GM12872 (cell line): Measurements from ENCODE around the gene WBP1L.

Source experiments
- CTCF ChIP-seq: IDR thresholded peaks from 3 replicates; pipeline ENCODE4 v1.5.1; 2011; ENCODE audit warnings: low read depth, mild to moderate bottlenecking, low read length, moderate library complexity; ENCODE audit not compliant: insufficient read depth

WBP1L gene

DNA sequence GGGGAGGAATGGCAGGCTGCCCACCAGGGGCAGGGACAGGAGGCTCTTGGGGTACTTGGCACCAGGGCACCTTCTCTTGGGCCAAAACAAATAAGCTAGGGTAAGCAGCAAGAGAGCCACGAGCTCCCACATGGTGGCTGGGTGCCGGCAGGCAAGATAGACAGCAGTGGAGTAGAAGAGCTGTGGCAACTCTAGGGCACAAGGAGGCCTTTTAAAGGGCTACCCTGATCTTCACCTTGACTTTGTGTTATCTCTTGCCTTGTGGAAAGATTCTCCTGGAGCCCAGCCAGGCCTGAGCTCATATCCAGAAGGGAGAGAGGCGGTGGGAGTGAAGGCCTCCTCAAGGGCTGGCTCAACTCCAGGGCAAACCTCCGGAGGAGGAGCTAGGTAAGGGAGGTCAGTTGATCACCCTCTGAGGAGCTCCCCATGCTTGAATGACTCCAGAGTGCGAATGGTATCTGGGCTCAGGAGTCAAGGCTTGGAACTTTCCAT lies 93.5 kb downstream of the WBP1L start, which contains the start of gene CYP17A1:
CYP17A1 (minus strand) TSS at position 184 of the 492 bp plus-strand sequence; CDS start at position 132, 52 bp downstream.
- no peak for TF ChIP-seq CTCF

- no peak for TF ChIP-seq CTCF
Measured at GRCh38 chr10:102841827-102842345, 98.1 kb downstream of the WBP1L start.

DNA sequence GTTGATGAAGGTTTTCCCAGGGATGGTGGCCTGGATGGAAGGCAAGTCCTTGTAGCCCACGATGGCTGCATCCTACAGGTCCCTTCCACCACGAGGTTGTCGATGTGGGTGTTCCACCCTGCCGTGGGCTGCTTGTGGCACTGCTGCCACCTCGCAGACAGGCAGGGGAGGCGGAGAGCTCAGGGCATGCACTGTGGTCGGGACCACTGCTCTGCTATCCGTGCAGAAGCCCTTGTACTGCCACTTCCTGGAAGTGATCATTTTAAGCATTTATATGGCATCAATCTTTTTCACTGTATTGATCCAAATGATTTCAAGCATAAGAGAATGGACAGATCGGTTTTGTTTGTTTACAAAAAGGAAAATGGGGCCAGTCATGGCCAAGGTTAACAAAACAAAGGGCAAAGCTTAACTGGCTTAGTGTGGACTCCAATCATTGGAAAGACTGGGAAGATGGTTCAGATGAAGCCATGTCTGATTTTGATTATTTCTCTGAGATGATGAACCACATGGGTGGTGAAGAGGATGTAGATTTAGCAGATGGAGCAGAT lies 101.7 kb downstream of the WBP1L start:
- TF ChIP-seq CTCF = no peak

- no peak for TF ChIP-seq CTCF
Measured at GRCh38 chr10:102850025-102850518, 106.3 kb downstream of the WBP1L start.

DNA sequence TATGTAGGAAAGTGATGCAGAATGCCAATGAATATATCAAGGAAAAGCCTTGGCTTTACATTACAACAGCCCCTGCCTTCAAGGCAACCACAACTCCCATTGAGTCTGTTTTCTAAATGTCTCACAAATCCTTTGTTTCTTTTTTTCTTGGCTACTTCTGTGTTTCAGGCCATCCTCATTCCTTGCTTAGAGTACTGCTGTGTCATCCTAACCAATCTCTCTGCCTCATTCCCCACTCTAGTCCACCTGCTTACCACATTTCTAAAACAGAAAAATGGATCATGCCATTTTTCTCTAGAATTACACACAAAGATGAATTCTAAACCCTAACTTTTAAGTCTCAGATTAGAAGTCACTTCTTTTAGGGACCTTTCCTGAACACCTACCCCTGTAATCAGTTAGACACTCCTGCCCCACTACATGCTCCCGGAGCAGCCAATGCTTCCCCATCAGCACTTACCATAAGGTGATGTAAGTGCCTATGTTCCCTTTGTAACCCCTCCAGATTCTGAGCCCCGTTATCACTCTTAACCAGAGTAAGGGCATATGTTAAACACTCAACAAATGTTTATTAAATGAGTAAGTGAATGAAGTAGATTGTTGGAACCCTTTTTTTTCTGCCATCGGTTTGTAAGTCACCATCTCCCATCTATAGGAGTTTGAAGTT lies 113.1 kb downstream of the WBP1L start:
- TF ChIP-seq CTCF = no peak

DNA sequence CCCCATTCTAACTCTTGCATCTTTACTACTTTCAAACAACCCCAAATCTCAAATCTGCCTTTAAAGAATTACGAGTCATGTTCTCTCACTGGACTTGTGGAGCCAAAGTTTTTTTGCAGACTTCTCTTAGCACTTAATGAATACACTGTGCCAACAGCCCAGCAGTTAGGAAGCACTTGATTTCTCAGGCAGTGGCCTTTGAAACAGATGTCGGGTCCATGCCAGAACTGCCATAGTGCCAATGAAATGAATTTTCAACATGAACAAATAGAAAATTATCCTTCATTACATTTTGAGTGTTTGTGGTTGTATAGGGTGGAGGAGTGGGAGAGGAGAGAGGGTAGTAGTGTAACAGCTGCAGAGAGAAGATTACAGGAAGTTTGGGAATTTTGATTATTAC lies 116.2 kb downstream of the WBP1L start:
- no peak for TF ChIP-seq CTCF

DNA sequence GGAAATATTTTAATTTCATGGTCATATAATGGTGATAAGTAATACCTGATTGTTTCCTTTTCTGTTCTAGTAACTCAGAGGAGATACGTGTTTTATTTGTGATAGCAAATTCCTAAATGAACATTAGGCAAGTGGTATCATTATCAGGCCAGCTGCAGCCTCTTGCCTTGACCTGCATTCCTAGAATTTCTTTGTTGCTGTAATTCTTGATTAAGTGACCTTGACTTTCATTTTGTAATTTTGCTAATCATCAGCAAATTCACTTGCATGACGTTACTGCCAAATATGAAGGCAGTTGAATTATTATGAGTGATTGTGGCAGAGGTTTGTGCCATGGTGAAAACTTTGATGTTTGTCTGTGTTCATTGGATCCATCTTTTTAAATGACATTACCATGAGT lies 119.9 kb downstream of the WBP1L start:
- no peak for TF ChIP-seq CTCF
